A673 (cell line): Measurements from ENCODE around the gene UNC50. TPM values are rescaled to one million over a fixed set of nuclear protein-coding genes. Genes with fewer than 3 reads are reported as not detected.

Source experiments
- BruUV-seq: library from RNA; stranded (reverse); fragments of 400-500 nt; replicated peaks from 2 replicates; lab custom pipeline; 2021; lab: Mats Ljungman, UMichigan
- CTCF ChIA-PET: fragments of 300-600 bp; sonication (Branson Sonifier 250); formaldehyde crosslinking; loops from one replicate; lab custom pipeline; 2022; ENCODE audit warnings: antibody characterized with exemption; lab: Charles Lee
- POLR2A ChIA-PET: fragments of 300-600 bp; sonication (Branson Sonifier 250); formaldehyde crosslinking; loops from one replicate; lab custom pipeline; 2022; ENCODE audit warnings: antibody characterized with exemption; ENCODE audit not compliant: low non-redundant PET; lab: Charles Lee
- DNase-seq: peaks from one replicate; pipeline ENCODE4 v3.0.0-alpha.2; 2015; ENCODE audit warnings: low spot score
- H3K27ac ChIP-seq: fragments of 200-600 bp; sonication (generic); 2 replicates; pipeline ENCODE4 v1.5.1; 2016; ENCODE audit warnings: mixed run types, low read depth, mild to moderate bottlenecking, mixed read lengths, antibody characterized with exemption, low read length; ENCODE audit not compliant: poor library complexity, severe bottlenecking
- H3K27me3 ChIP-seq: fragments of 200-600 bp; sonication (generic); replicated peaks from 2 replicates; pipeline ENCODE4 v1.6.1; 2017; ENCODE audit warnings: mixed run types, low read depth, mild to moderate bottlenecking, mixed read lengths, antibody characterized with exemption, low read length; ENCODE audit not compliant: insufficient read depth, poor library complexity
- H3K36me3 ChIP-seq: fragments of 200-600 bp; sonication (generic); 2 replicates; pipeline ENCODE4 v1.6.1; 2016; ENCODE audit warnings: mixed run types, mild to moderate bottlenecking, mixed read lengths, antibody characterized with exemption, low read length; ENCODE audit not compliant: insufficient read depth, poor library complexity, severe bottlenecking
- H3K4me1 ChIP-seq: fragments of 200-600 bp; sonication (generic); 2 replicates; pipeline ENCODE4 v1.6.1; 2017; ENCODE audit warnings: mixed run types, mild to moderate bottlenecking, mixed read lengths, antibody characterized with exemption, low read length; ENCODE audit not compliant: insufficient read depth, poor library complexity, severe bottlenecking
- H3K4me3 ChIP-seq: fragments of 200-600 bp; sonication (generic); 2 replicates; pipeline ENCODE4 v1.5.1; 2016; ENCODE audit warnings: low read depth, mixed run types, mild to moderate bottlenecking, mixed read lengths, low read length; ENCODE audit not compliant: poor library complexity, severe bottlenecking
- H3K9me3 ChIP-seq: fragments of 200-600 bp; sonication (generic); 2 replicates; pipeline ENCODE4 v1.6.1; 2016; ENCODE audit warnings: mixed run types, low read depth, mild to moderate bottlenecking, mixed read lengths, antibody characterized with exemption, low read length; ENCODE audit not compliant: poor library complexity, severe bottlenecking
- EZH2 ChIP-seq: fragments of 200-600 bp; sonication (generic); IDR thresholded peaks from 2 replicates; pipeline ENCODE4 v1.6.1; 2017; ENCODE audit warnings: borderline replicate concordance, low read depth, mild to moderate bottlenecking, mixed read lengths, antibody characterized with exemption, low read length; ENCODE audit not compliant: poor library complexity, severe bottlenecking
- intact Hi-C: fragments of 100-400 bp; cut with micrococcal nuclease; formaldehyde crosslinking; loops from one replicate; pipeline ENCODE4 v1.10.0; 2022; ENCODE audit not compliant: unreplicated experiment
- total RNA-seq: library from RNA; stranded (reverse); gene quantifications from 2 replicates; pipeline ENCODE4 v1.2.3, GENCODE V29; 2021
- TF ChIP-seq, protein P1 (sequence below): fragments of 300-800, 200-600 bp; sonication (generic); conservative IDR thresholded peaks from 2 replicates; pipeline ENCODE4 v1.5.1; 2017; ENCODE audit warnings: low read depth, mild to moderate bottlenecking, antibody characterized with exemption, low read length, moderate library complexity, mixed read lengths

Gene UNC50
- total RNA-seq, 1 experiment from 2014 or later, result 32.5 TPM

DNA sequence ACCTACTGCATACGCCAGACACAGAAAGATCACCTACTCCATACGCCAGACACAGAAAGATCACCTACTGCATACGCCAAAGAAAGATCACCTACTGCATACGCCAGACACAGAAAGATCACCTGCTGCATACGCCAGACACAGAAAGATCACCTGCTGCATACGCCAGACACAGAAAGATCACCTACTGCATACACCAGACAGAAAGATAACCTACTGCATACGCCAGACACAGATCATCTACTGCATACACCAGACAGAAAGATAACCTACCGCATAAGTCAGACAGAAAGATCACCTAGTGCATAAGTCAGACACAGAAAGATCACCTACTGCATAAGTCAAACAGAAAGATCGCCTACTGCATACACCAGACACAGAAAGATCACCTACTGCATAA lies 25.9 kb upstream of the UNC50 start:
- no TSS peak for BruUV-seq
- DNase-seq, result no peak
- Histone ChIP-seq H3K27me3 (no peaks in the 10 kb centered on the region), H3K9me3 (no peaks in the 10 kb centered on the region), H3K4me1 (no peaks in the 10 kb centered on the region), H3K4me3 (no peak overlapping the region), H3K27ac (no peak overlapping the region), H3K36me3 (peaks cover 3% of the 10 kb centered on the region)
- TF ChIP-seq EZH2, result no peak
- intact Hi-C loops, result no loop called here
- ChIA-PET POLR2A (no interaction called here), CTCF (no interaction called here)

GRCh38 chr2:98583276-98583675 lies 25.1 kb upstream of the UNC50 start:
- DNase-seq, result no peak
- intact Hi-C loops, result no loop called here
- Histone ChIP-seq H3K4me3 (no peak overlapping the region), H3K4me1 (no peaks in the 10 kb centered on the region), H3K27me3 (no peaks in the 10 kb centered on the region), H3K27ac (no peak overlapping the region), H3K36me3 (peaks cover 3% of the 10 kb centered on the region), H3K9me3 (no peaks in the 10 kb centered on the region)
- ChIA-PET POLR2A (no interaction called here), CTCF (no interaction called here)
- BruUV-seq, result no TSS peak
- TF ChIP-seq, protein P1, sequence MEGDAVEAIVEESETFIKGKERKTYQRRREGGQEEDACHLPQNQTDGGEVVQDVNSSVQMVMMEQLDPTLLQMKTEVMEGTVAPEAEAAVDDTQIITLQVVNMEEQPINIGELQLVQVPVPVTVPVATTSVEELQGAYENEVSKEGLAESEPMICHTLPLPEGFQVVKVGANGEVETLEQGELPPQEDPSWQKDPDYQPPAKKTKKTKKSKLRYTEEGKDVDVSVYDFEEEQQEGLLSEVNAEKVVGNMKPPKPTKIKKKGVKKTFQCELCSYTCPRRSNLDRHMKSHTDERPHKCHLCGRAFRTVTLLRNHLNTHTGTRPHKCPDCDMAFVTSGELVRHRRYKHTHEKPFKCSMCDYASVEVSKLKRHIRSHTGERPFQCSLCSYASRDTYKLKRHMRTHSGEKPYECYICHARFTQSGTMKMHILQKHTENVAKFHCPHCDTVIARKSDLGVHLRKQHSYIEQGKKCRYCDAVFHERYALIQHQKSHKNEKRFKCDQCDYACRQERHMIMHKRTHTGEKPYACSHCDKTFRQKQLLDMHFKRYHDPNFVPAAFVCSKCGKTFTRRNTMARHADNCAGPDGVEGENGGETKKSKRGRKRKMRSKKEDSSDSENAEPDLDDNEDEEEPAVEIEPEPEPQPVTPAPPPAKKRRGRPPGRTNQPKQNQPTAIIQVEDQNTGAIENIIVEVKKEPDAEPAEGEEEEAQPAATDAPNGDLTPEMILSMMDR, result no peak
- TF ChIP-seq EZH2, result no peak

DNA sequence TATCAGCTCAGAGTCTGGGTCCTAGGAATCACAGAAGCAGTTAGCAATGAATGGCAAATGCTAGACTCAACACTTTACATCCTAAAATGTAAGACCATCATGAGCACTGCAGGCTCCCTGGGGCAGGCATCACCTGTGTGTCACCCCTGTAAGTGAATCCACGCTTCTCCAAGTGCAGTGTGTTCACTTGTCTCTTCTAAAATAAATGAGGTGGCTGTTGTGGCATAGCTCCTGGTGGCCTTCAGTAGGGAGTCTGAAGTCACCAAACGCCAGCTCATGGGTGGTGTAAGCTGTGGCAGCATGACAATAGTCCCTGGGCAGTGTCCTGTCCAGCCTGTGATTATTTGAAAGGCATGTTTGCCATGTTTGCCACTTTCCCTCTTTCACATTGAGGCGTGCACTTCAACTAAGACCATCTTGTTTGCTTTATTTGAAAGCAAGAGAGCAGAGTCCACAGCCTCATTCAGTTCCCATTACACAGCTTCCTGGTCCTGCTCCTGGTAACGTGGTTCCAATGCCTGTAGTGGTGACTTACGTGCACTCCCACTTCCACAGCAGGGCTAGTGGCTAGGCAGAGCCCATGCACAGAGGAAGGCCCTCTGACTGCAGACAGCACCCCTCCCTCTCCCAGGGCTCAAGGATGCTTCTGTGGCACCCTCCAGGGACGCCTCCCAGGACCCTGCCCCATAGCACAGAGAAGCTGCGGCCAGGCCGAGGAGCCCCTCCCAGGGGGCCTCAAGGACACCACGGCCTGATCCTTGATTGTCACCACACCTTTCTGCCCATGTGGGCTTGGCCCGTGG lies 24.4 kb upstream of the UNC50 start:
- TF ChIP-seq EZH2, result no peak

DNA sequence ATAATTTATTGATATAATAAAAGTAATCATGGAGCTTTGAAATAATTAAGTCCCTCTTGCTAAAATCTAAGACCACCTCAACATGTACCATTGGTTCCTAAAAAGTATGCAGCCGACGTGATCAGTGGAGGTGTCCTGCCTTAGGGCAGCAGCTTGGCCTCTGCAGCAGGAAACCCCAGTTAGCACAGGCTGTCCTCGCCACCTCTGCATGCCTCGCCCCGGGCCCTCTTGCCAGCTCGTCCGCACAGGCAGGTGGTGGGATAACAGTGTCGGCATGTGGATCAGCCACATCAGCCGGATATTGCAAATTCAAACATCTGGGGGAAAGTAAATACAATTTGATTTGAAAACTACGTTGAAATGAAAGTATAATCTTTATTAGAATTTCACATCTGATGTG lies 23.0 kb upstream of the UNC50 start:
- BruUV-seq, result no TSS peak
- ChIA-PET POLR2A (no interaction called here), CTCF (no interaction called here)
- H3K4me3 ChIP-seq, result no peak overlapping the region
- H3K9me3 ChIP-seq, result no peaks in the 10 kb centered on the region
- no peak overlapping the region for H3K27ac ChIP-seq
- H3K27me3 ChIP-seq, result no peaks in the 10 kb centered on the region
- intact Hi-C loops, result no loop called here
- H3K36me3 ChIP-seq, result no peaks in the 10 kb centered on the region
- no peaks in the 10 kb centered on the region for H3K4me1 ChIP-seq
- DNase-seq, result no peak
- TF ChIP-seq, protein P1, result no peak
- TF ChIP-seq EZH2, result no peak

More for the DNA sequence above, 24.4 kb upstream of the UNC50 start:
- no peaks in the 10 kb centered on the region for H3K4me1 ChIP-seq
- POLR2A ChIA-PET, result no interaction called here
- no peak overlapping the region for H3K4me3 ChIP-seq
- no peak overlapping the region for H3K27ac ChIP-seq
- no peaks in the 10 kb centered on the region for H3K36me3 ChIP-seq
- intact Hi-C loops, result no loop called here
- DNase-seq, result no peak
- H3K27me3 ChIP-seq, result no peaks in the 10 kb centered on the region
- H3K9me3 ChIP-seq, result no peaks in the 10 kb centered on the region
- CTCF ChIA-PET, result no interaction called here
- BruUV-seq, result no TSS peak
